ENCODE results near the gene NEB.

DNA sequence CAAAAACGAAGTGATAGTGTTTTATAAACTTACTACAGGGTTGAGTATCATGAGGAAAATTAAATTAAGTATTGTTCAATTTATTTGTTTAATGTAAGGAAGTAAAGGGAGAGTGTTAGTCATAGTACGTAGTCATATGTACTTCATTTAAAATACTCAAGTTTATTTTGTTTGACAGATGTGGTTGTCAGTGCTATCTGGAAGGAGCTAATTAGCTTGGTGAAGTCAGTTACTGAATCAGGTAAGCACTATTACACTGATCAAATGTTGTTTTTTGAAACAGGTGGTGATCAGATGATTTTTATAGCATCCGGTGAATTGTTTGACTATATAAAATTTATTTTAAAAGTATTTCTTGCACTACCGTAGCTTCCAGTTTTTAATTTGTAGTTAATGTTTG lies 295.8 kb downstream of the NEB start:
- TF ChIP-seq EZH2phosphoT487 (IDR thresholded peaks at IDR 0.05; ENCODE audit: borderline replicate concordance) (no peak), CTCF (conservative IDR thresholded peaks at IDR 0.05; ENCODE audit: low read length) (no peak)

All from Loucy (cell line).